Medulla oblongata (tissue), 1 donor: ENCODE measurements around the gene DET1.

Experiments used
- DNase-seq: peaks from one replicate; pipeline ENCODE4 v3.0.0-alpha.2; 2015; ENCODE audit errors: extremely low spot score

The DET1 gene

DNA sequence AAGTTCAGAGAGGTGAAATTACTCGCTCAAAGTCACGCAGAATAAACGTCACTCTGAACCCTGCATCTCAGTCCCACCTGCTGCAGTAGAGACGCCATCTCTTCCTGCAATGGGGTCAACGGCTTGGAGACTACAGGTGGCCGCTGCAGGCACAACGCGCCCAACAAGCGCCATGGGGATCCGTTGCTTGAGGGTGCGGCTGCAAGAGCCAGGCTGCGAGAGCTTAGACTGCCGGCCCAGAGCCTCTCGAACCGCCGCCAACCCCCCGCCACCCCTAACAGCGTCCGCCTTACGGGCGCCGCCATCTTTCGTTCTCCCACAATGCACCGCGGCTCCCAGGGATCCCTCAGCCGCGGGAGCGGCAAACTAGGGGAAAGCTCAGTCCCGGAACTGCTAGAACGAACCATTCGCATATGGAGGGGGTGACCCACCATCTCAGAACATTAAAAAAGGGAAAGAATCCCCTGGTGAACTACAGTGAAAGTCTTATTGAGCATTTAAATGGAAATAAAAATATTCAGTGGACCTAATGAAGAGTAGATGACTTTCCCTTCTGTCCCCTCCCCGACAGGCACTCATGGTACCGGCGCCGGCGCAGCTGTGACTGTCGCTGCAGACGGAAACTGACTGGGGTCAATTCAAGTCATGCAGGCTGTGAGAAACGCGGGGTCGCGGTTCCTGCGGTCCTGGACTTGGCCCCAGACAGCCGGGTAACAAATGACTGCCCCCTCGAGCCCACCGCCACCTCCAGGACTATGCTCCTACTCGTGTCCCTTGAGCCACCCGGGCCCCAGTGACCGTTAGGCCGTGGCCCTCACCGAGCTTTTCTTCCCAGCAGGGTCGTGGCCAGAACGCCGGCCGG, 79.2 kb downstream of the DET1 start, which contains the start of the genes MRPL46 and MRPS11:
Gene MRPL46, minus strand, starts transcription at position 316 of the 862 bp plus-strand sequence. Its CDS starts 11 bp downstream, at position 305.
Gene MRPS11, plus strand, starts transcription at position 636 of the 862 bp plus-strand sequence. Its CDS starts 10 bp downstream, at position 646.
- DNase-seq = peak; percentile 94

DNA sequence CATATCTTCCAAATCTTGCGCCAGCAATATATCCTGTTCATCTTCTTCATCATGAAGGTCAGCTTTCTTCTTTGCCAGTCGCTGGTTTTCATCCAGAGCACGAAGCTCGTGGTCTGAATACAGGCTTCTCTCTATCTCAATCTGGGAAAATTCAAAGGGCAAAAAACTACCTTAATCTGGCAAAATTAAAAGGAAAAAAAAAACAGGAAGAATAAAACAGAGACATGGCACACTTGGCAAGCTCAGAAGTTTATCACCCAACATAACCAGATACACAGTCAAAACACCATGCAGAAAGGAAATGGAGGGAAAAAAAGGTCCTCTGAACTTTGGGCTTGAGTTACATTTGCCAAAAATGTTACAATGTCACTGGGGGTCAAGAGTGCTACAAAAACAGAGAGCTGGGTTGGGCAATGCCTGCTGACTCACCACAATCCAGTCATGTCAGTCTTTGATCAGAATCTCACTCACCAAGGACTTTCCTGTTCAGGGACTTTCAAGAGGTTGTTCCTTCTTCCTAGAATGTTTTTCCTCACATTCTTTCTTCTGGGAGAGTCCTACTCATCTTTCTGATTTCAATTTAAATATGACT, 80.8 kb downstream of the DET1 start:
- no peak for DNase-seq

DNA sequence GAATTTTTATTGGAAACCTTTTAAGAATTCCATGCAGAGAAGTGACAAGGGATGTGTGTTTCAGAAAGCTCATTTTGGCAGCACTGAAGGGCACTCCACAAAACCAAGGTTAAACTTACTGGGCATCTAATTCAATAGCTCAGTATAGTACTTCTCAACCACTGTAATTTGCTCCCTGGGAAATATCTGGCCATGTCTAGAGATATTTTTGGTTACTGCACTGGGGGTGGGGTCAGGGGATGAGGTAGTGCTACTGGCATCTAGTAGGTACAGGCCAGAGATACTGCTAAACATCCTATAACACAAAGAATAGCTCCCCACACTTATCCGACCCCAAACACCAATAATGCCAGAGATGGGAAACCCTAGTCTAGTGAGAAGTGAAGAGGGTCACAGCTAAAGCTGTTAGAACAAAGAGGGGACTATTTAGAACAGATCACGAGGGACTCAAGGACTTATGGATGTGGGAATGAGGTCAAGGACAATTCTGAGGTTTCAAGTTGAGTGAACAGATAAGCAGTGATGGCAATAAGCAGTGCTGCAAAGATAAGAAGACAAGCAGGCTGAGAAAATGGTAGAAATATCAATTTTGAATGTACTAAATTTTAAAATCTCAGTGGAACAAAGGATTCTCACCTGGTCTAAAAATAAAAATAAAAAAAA, 82.5 kb downstream of the DET1 start:
- DNase-seq = no peak
